Body of pancreas (tissue), 4 donors: ENCODE measurements around the gene PAAF1.

Experiments
- CTCF ChIP-seq, 7 experiments: fragments of 450-650 bp in 4 of 7; fragments of 200-600 bp in 3 of 7; sonication (generic) in 3 of 7; IDR thresholded peaks; one replicate each; pipeline ENCODE4 v1.5.1; 2016 to 2019; ENCODE audit warnings: antibody characterized with exemption in 7 of 7
- POLR2A ChIP-seq, 3 donors: fragments of 450-650 bp; IDR thresholded peaks; one replicate each; pipeline ENCODE4 v1.6.1; 2016; ENCODE audit warnings: antibody characterized with exemption in 3 of 3, mild to moderate bottlenecking in 2 of 3

- no peak for TF ChIP-seq CTCF (IDR thresholded peaks at IDR 0.05)
- TF ChIP-seq POLR2A (IDR thresholded peaks at IDR 0.05) = no peak
Measured at GRCh38 chr11:73980001-73980961, 103.5 kb downstream of the PAAF1 start.
